CD14-positive monocyte (primary cell): ENCODE measurements around the gene TSPAN18. TPM values are rescaled to one million over a fixed set of nuclear protein-coding genes. Genes with fewer than 3 reads are reported as not detected.

Experiments used
- DNase-seq, 3 donors: peaks; one replicate each; pipeline ENCODE4 v3.0.0-alpha.2; 2011 to 2022
- H2AFZ ChIP-seq: 2 replicates; pipeline ENCODE4 v1.6.0; 2012; ENCODE audit warnings: mild to moderate bottlenecking, low read depth, low read length, inconsistent platforms; ENCODE audit not compliant: insufficient read depth, poor library complexity, severe bottlenecking
- H3K27ac ChIP-seq, 2 donors: 1 replicate in 1 of 2; 2 replicates in 1 of 2; pipeline ENCODE4 v1.5.1; 2012 to 2013; ENCODE audit warnings: low read length in 2 of 2, control low read depth in 1 of 2, inconsistent platforms in 1 of 2, low read depth in 1 of 2, mild to moderate bottlenecking in 1 of 2
- H3K27me3 ChIP-seq, 2 donors: one replicate each; pipeline versions ENCODE4 v1.6.0 to v1.6.1; 2011 to 2013; ENCODE audit warnings: low read length in 2 of 2; ENCODE audit not compliant: control insufficient read depth in 2 of 2, insufficient read depth in 2 of 2
- H3K36me3 ChIP-seq, 2 donors: replicated peaks in 1 of 2; 1 replicate in 1 of 2; 2 replicates in 1 of 2; pipeline versions ENCODE4 v1.5.1 to v1.6.1; 2012 to 2013; ENCODE audit warnings: low read length in 2 of 2, control low read depth in 1 of 2, inconsistent platforms in 1 of 2, mild to moderate bottlenecking in 1 of 2; ENCODE audit not compliant: insufficient read depth in 2 of 2, control insufficient read depth in 1 of 2
- H3K4me1 ChIP-seq, 2 donors: 1 replicate in 1 of 2; 2 replicates in 1 of 2; pipeline versions ENCODE4 v1.5.1 to v1.6.1; 2012 to 2013; ENCODE audit warnings: low read length in 2 of 2, control low read depth in 1 of 2, inconsistent platforms in 1 of 2, mild to moderate bottlenecking in 1 of 2, moderate library complexity in 1 of 2; ENCODE audit not compliant: insufficient read depth in 2 of 2, control insufficient read depth in 1 of 2
- H3K4me2 ChIP-seq: replicated peaks from 2 replicates; pipeline ENCODE3; 2012; ENCODE audit warnings: low read length, moderate library complexity, mild to moderate bottlenecking; ENCODE audit not compliant: poor library complexity, severe bottlenecking; ENCODE audit errors: extremely low read depth
- H3K4me3 ChIP-seq, 3 experiments: fragments of 200-600 bp in 1 of 3; sonication (generic) in 1 of 3; replicated peaks in 1 of 3; 1 replicate in 2 of 3; 2 replicates in 1 of 3; pipeline ENCODE4 v1.5.1; 2011 to 2013; ENCODE audit warnings: low read length in 3 of 3, mild to moderate bottlenecking in 3 of 3, control low read depth in 2 of 3, low read depth in 2 of 3, inconsistent platforms in 1 of 3, moderate library complexity in 1 of 3
- H3K79me2 ChIP-seq: 2 replicates; pipeline ENCODE4 v1.6.0; 2012; ENCODE audit warnings: mild to moderate bottlenecking, control low read depth, inconsistent platforms, low read length, moderate library complexity; ENCODE audit not compliant: insufficient read depth
- H3K9ac ChIP-seq: 2 replicates; pipeline ENCODE4 v1.6.0; 2017; ENCODE audit warnings: low read length, mild to moderate bottlenecking; ENCODE audit not compliant: insufficient read depth, poor library complexity, severe bottlenecking
- H3K9me3 ChIP-seq, 2 donors: replicated peaks in 1 of 2; 1 replicate in 1 of 2; 2 replicates in 1 of 2; pipeline versions ENCODE4 v1.5.1 to v1.6.1; 2012 to 2013; ENCODE audit warnings: low read length in 2 of 2, control low read depth in 1 of 2; ENCODE audit not compliant: control insufficient read depth in 1 of 2, insufficient read depth in 1 of 2
- H4K20me1 ChIP-seq: 2 replicates; pipeline ENCODE4 v1.6.0; 2012; ENCODE audit warnings: mild to moderate bottlenecking, low read length, control low read depth, moderate library complexity; ENCODE audit not compliant: insufficient read depth
- H3K27ac Mint-ChIP-seq, 7 donors: one replicate each; pipeline ENCODE4 v1.8.0; 2020; ENCODE audit warnings: mild to moderate bottlenecking in 7 of 7, mixed read lengths in 7 of 7, moderate library complexity in 6 of 7, inconsistent platforms in 2 of 7
- H3K27me3 Mint-ChIP-seq, 3 donors: one replicate each; pipeline ENCODE4 v1.8.0; 2021 to 2022; ENCODE audit warnings: low read depth in 3 of 3, mild to moderate bottlenecking in 3 of 3, mixed read lengths in 3 of 3, moderate library complexity in 3 of 3, inconsistent platforms in 1 of 3
- H3K36me3 Mint-ChIP-seq, 2 donors: one replicate each; pipeline ENCODE4 v1.8.0; 2020; ENCODE audit warnings: mixed read lengths in 2 of 2, inconsistent platforms in 1 of 2, mild to moderate bottlenecking in 1 of 2
- H3K4me1 Mint-ChIP-seq: one replicate; pipeline ENCODE4 v1.8.0; 2020; ENCODE audit warnings: mild to moderate bottlenecking, mixed read lengths
- H3K4me3 Mint-ChIP-seq, 2 donors: one replicate each; pipeline ENCODE4 v1.8.0; 2020; ENCODE audit warnings: mild to moderate bottlenecking in 2 of 2, mixed read lengths in 2 of 2, moderate library complexity in 1 of 2
- H3K9me3 Mint-ChIP-seq, 7 donors: one replicate each; pipeline ENCODE4 v1.8.0; 2020 to 2022; ENCODE audit warnings: mixed read lengths in 7 of 7, mild to moderate bottlenecking in 6 of 7, moderate library complexity in 6 of 7, inconsistent platforms in 2 of 7
- CTCF ChIP-seq: fragments of 200-600 bp; IDR thresholded peaks from one replicate; pipeline ENCODE4 v1.8.0; 2022; ENCODE audit warnings: antibody characterized with exemption, mild to moderate bottlenecking
- WGBS: methylation state at CpG from one replicate; pipeline ENCODE4 v1.1.5; 2013; ENCODE audit warnings: missing lambda C conversion rate; ENCODE audit not compliant: insufficient coverage; 5-methylcytosine and 5-hydroxymethylcytosine counted together
- intact Hi-C, 2 donors: fragments of 100-400 bp; cut with micrococcal nuclease; formaldehyde crosslinking; loops; one replicate each; pipeline versions ENCODE4 v1.15.0 to v1.15.1; 2023
- polyA plus RNA-seq, 3 donors: library from polyadenylated mRNA; depleted of rRNA in 1 of 3; unstranded in 2 of 3; stranded (reverse) in 1 of 3; fragments of 300-500 nt in 2 of 3; fragments of >200 nt in 1 of 3; fragmentation: Illumina TruSeq in 2 of 3; gene quantifications; 1 replicate in 2 of 3; 2 replicates in 1 of 3; pipeline ENCODE4 v1.2.3, GENCODE V29; 2012 to 2021

The TSPAN18 gene
- polyA plus RNA-seq, 3 donors, result not detected

DNA sequence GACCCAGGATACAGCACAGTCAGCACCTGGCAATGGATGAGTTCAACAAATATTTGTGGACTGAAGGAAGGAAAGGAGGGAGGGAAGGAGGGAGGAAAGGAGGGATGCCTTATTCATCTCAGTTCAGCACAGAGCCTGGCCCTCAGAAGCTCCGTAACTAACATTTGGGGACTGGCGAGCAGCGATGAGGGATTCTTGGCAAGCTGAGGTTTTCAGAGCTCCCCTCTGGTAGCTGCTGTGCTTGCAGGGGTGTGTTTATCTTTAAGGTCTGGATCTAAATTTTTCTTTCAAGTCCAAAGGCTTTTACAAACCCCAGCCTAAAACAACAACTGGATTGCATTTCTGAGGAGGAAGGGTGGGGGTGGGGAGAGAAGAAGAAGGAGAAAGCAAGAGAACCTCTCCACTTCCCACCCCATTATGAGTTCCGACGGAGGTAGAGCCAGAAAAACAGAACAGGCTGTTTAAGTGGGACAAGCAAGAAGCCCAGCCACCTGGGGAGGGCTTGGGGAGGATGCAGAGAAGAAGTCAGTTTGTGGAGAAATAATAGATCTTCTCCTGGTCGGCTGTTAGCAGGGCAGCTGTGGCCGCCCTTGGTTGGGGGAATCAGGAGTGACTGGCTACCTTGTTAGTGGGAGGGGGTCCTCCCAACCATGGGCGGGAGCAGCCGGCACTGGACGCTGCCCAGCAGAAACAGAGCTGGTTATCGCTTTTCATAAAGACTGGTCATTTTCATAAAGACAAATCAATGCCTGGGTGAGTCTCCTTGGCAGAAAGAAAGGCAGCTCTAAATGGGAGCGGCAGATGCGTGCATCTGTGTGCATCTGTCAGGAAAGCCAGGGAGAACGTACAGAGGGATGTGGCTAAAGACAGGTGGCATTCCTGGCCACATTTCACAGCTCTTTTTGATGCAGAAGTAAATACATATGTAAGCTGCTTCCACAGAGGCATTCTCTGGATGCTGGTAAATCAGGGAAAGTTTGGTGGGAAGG, 78.0 kb downstream of the TSPAN18 start:
- Histone ChIP-seq H3K9me3 (no peaks in the 10 kb centered on the region), H3K4me2 (no peak overlapping the region), H3K27me3 (no peaks in the 10 kb centered on the region), H3K36me3 (no peaks in the 10 kb centered on the region), H3K9ac (no peak overlapping the region), H3K4me1 (no peaks in the 10 kb centered on the region), H4K20me1 (no peaks in the 10 kb centered on the region), H2AFZ (no peak overlapping the region), H3K27ac (no peak overlapping the region), H3K79me2 (no peaks in the 10 kb centered on the region), H3K4me3 (no peak overlapping the region)
- no peaks in the 10 kb centered on the region for H3K9me3 Mint-ChIP-seq
- no peak for TF ChIP-seq CTCF
- peaks cover 11 to 25% (median 13%) of the 10 kb centered on the region in 3 donors for H3K27me3 Mint-ChIP-seq
- no peaks in the 10 kb centered on the region for H3K4me1 Mint-ChIP-seq
- H3K27ac Mint-ChIP-seq, result no peak overlapping the region
- no peaks in the 10 kb centered on the region for H3K36me3 Mint-ChIP-seq
- no peak for DNase-seq
- peak overlapping the region in 1 of 2 donors; percentile 7 for H3K4me3 Mint-ChIP-seq
- intact Hi-C loops, result no loop called here
- WGBS, result 90% methylated on average over 9 of the region's 14 CpGs

- H3K9me3 Mint-ChIP-seq, result no peaks in the 10 kb centered on the region
- H3K79me2 ChIP-seq, result no peaks in the 10 kb centered on the region
- H3K36me3 ChIP-seq, result no peaks in the 10 kb centered on the region
- H3K4me3 ChIP-seq, result no peak overlapping the region
- 88% methylated on average over 3 of the region's 6 CpGs for WGBS
- H4K20me1 ChIP-seq, result no peaks in the 10 kb centered on the region
- no peaks in the 10 kb centered on the region for H3K9me3 ChIP-seq
- no peaks in the 10 kb centered on the region for H3K4me1 ChIP-seq
- H3K27me3 ChIP-seq, result no peaks in the 10 kb centered on the region
- H3K27ac Mint-ChIP-seq, result no peak overlapping the region
- DNase-seq, result no peak
- no peak overlapping the region for H3K4me2 ChIP-seq
- no peaks in the 10 kb centered on the region for H3K36me3 Mint-ChIP-seq
- H2AFZ ChIP-seq, result no peak overlapping the region
- peaks cover 12 to 22% (median 13%) of the 10 kb centered on the region in 3 donors for H3K27me3 Mint-ChIP-seq
- intact Hi-C loops, result no loop called here
- H3K4me3 Mint-ChIP-seq, result no peak overlapping the region
- H3K27ac ChIP-seq, result no peak overlapping the region
- H3K4me1 Mint-ChIP-seq, result no peaks in the 10 kb centered on the region
- no peak overlapping the region for H3K9ac ChIP-seq
- no peak for TF ChIP-seq CTCF
These were observed 78.8 kb downstream of the TSPAN18 start for GRCh38 chr11:44805596-44805995.
